Psoas muscle (tissue), 8 donors: ENCODE measurements around the gene ABR. TPM values are rescaled to one million over a fixed set of nuclear protein-coding genes. Genes with fewer than 3 reads are reported as not detected.

ENCODE experiments used
- ATAC-seq, 4 donors: fragments of 200-7000 bp; cut with Tn5 transposase; one replicate each; pipeline ENCODE4 v1.9.1; 2020; ENCODE audit warnings: moderate library complexity in 3 of 4, mild to moderate bottlenecking in 2 of 4
- DNase-seq, 2 donors: peaks; one replicate each; pipeline ENCODE4 v3.0.0-alpha.2; 2020
- H3K27ac ChIP-seq: fragments of 200-600 bp; one replicate; pipeline ENCODE4 v1.8.0; 2022
- H3K27me3 ChIP-seq, 3 donors: fragments of 200-600 bp in 1 of 3; one replicate each; pipeline versions ENCODE4 v1.6.1 to v1.8.0; 2013 to 2022; ENCODE audit warnings: low read length in 2 of 3, mild to moderate bottlenecking in 2 of 3, moderate library complexity in 1 of 3; ENCODE audit not compliant: insufficient read depth in 3 of 3
- H3K36me3 ChIP-seq, 2 donors: fragments of 200-600 bp in 1 of 2; one replicate each; pipeline versions ENCODE4 v1.6.1 to v1.8.0; 2013 to 2022; ENCODE audit warnings: low read depth in 1 of 2, mild to moderate bottlenecking in 1 of 2, moderate library complexity in 1 of 2; ENCODE audit not compliant: insufficient read depth in 1 of 2
- H3K4me1 ChIP-seq: fragments of 200-600 bp; one replicate; pipeline ENCODE4 v1.8.0; 2022
- H3K4me3 ChIP-seq: fragments of 200-600 bp; one replicate; pipeline ENCODE4 v1.8.0; 2022; ENCODE audit warnings: mild to moderate bottlenecking
- H3K9me3 ChIP-seq: fragments of 200-600 bp; one replicate; pipeline ENCODE4 v1.8.0; 2022
- WGBS, 3 donors: extraction: QIAGEN DNeasy Blood & Tissue Kit; methylation state at CpG; one replicate each; pipeline versions ENCODE4 v1.1.6 to v1.1.7; 2013; 5-methylcytosine and 5-hydroxymethylcytosine counted together
- intact Hi-C, 2 donors: fragments of 100-400 bp; cut with DNase I; formaldehyde crosslinking; loops; one replicate each; pipeline versions ENCODE4 v1.11.0 to v1.14.2; 2022
- polyA plus RNA-seq, 3 donors: library from polyadenylated mRNA; stranded (reverse); fragments of 200-250 nt; gene quantifications; one replicate each; pipeline ENCODE4 v1.2.3, GENCODE V29; 2013
- total RNA-seq, 4 donors: library from RNA; stranded (reverse); fragmentation: NEBNext Ultra II Directional in 2 of 4; extraction: Animal tissue kit (Norgen Biotek cat#: 25700) in 2 of 4; gene quantifications; one replicate each; pipeline versions ENCODE4 v1.2.1 to v1.2.4, GENCODE V29; 2021 to 2023
- TF ChIP-seq, protein P1 (sequence below): fragments of 200-600 bp; IDR thresholded peaks from one replicate; pipeline ENCODE4 v1.8.0; 2022; ENCODE audit warnings: antibody characterized with exemption
- donor health status: healthy with polysubstance abuse.
- donor health status: DM: no; HTN: no; CAD: no; lungs with moderate emphysema.
- donor health status: Bipolar disorder and iron deficiency.
- donor health status: healthy.
- donor health status: DM: yes; HTN: yes; CAD: no.
- donor health status: DM: no; HTN: no; CAD: no.
- donor health status: DM: no; HTN: no; CAD: no.
- donor health status: DM: yes; HTN: yes; CAD: no.

Gene ABR
- total and polyA plus RNA-seq, 7 donors, result 5.8 to 25.4 (median 9.8) TPM

GRCh38 chr17:1144162-1144561, 35.6 kb downstream of the ABR start:
- Histone ChIP-seq H3K27ac (no peak overlapping the region), H3K27me3 (peaks cover 0 to 10% (median 3%) of the 10 kb centered on the region in 3 donors), H3K36me3 (no peaks in the 10 kb centered on the region), H3K4me1 (no peaks in the 10 kb centered on the region), H3K4me3 (no peak overlapping the region), H3K9me3 (no peaks in the 10 kb centered on the region)
- TF ChIP-seq, protein P1, sequence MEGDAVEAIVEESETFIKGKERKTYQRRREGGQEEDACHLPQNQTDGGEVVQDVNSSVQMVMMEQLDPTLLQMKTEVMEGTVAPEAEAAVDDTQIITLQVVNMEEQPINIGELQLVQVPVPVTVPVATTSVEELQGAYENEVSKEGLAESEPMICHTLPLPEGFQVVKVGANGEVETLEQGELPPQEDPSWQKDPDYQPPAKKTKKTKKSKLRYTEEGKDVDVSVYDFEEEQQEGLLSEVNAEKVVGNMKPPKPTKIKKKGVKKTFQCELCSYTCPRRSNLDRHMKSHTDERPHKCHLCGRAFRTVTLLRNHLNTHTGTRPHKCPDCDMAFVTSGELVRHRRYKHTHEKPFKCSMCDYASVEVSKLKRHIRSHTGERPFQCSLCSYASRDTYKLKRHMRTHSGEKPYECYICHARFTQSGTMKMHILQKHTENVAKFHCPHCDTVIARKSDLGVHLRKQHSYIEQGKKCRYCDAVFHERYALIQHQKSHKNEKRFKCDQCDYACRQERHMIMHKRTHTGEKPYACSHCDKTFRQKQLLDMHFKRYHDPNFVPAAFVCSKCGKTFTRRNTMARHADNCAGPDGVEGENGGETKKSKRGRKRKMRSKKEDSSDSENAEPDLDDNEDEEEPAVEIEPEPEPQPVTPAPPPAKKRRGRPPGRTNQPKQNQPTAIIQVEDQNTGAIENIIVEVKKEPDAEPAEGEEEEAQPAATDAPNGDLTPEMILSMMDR, result no peak
- ATAC-seq, result no peak
- intact Hi-C loops, result no loop called here
- no peak for DNase-seq
- WGBS, 3 donors, result 50 to 63% (median 56%) methylated on average over 17 of the region's 17 CpGs

GRCh38 chr17:1143573-1143972, 36.2 kb downstream of the ABR start:
- Histone ChIP-seq H3K27ac (no peak overlapping the region), H3K4me1 (no peaks in the 10 kb centered on the region), H3K27me3 (peaks cover 0 to 10% (median 3%) of the 10 kb centered on the region in 3 donors), H3K9me3 (no peaks in the 10 kb centered on the region), H3K4me3 (no peak overlapping the region), H3K36me3 (no peaks in the 10 kb centered on the region)
- no peak for DNase-seq
- intact Hi-C loops, result no loop called here
- 28 to 44% (median 35%) methylated on average over 10 of the region's 10 CpGs for WGBS, 3 donors
- TF ChIP-seq, protein P1, result no peak
- ATAC-seq, result no peak

- WGBS, 3 donors, result 73 to 87% (median 76%) methylated on average over 14 of the region's 14 CpGs
- Histone ChIP-seq H3K36me3 (no peaks in the 10 kb centered on the region), H3K9me3 (no peaks in the 10 kb centered on the region), H3K27ac (no peak overlapping the region), H3K27me3 (peaks cover 0 to 11% (median 3%) of the 10 kb centered on the region in 3 donors), H3K4me3 (no peak overlapping the region), H3K4me1 (no peaks in the 10 kb centered on the region)
- no peak for ATAC-seq
- DNase-seq, result peak in 1 of 2 donors; percentile 59
- TF ChIP-seq, protein P1, result no peak
- intact Hi-C loops, result no loop called here
Measured at GRCh38 chr17:1142561-1142971, 37.2 kb downstream of the ABR start.

- Histone ChIP-seq H3K4me3 (no peak overlapping the region), H3K9me3 (no peaks in the 10 kb centered on the region), H3K36me3 (no peaks in the 10 kb centered on the region), H3K4me1 (peaks cover 4% of the 10 kb centered on the region), H3K27me3 (peaks cover 0 to 16% (median 6%) of the 10 kb centered on the region in 3 donors), H3K27ac (no peak overlapping the region)
- intact Hi-C loops, result no loop called here
- 79 to 86% (median 83%) methylated on average over 18 of the region's 18 CpGs for WGBS, 3 donors
- ATAC-seq (no peak), DNase-seq (no peak)
- TF ChIP-seq, protein P1, result no peak
Measured at GRCh38 chr17:1137465-1137894, 42.3 kb downstream of the ABR start.

DNA sequence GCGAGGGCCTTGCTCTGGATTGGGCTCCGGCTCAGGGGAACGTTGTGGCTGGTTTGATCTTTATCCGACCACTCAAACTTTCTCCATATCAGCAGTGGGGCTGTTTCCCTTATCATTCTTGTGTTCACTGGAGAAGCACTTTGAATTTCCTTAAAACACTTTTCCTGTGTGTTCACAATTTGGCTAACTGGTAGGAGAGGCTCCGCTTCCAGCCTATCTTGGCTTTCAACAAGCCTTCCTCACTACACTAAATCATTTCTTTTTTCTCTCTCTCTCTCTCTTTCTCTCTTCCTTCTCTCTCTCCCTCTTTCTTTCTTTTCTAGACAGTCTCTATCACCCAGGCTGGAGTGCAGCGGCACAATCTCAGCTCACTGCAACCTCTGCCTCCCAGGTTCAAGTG, 43.0 kb downstream of the ABR start:
- TF ChIP-seq, protein P1, result no peak
- Histone ChIP-seq H3K27me3 (peaks cover 0 to 16% (median 6%) of the 10 kb centered on the region in 3 donors), H3K4me3 (no peak overlapping the region), H3K27ac (no peak overlapping the region), H3K4me1 (peaks cover 4% of the 10 kb centered on the region), H3K36me3 (no peaks in the 10 kb centered on the region), H3K9me3 (no peaks in the 10 kb centered on the region)
- WGBS, 3 donors, result 88 to 94% (median 89%) methylated on average over 6 of the region's 6 CpGs
- intact Hi-C loops, result no loop called here
- ATAC-seq (no peak), DNase-seq (no peak)
